ENCODE data around the gene CNOT6L.

CNOT6L gene

GRCh38 chr4:77712675-77713074, 106.5 kb downstream of the CNOT6L start:
- no peak for DNase-seq (ENCODE audit: low read depth)

- no peak for DNase-seq (ENCODE audit: low read depth)
Observed at GRCh38 chr4:77711469-77711868, 107.7 kb downstream of the CNOT6L start.

- DNase-seq (ENCODE audit: low read depth): no peak
Observed at GRCh38 chr4:77710684-77711083, 108.5 kb downstream of the CNOT6L start.

GRCh38 chr4:77710059-77710458, 109.1 kb downstream of the CNOT6L start:
- DNase-seq (ENCODE audit: low read depth): no peak

GRCh38 chr4:77706717-77707116, 112.5 kb downstream of the CNOT6L start:
- no peak for DNase-seq (ENCODE audit: low read depth)

GRCh38 chr4:77703666-77704065, 115.5 kb downstream of the CNOT6L start:
- no peak for DNase-seq (ENCODE audit: low read depth)

- DNase-seq (ENCODE audit: low read depth): no peak
Observed at GRCh38 chr4:77701121-77701520, 118.0 kb downstream of the CNOT6L start.

GRCh38 chr4:77699731-77700210, 119.4 kb downstream of the CNOT6L start:
- DNase-seq (ENCODE audit: low read depth): no peak

- DNase-seq (ENCODE audit: low read depth): no peak
Observed at GRCh38 chr4:77697860-77698590, 121.1 kb downstream of the CNOT6L start.

- DNase-seq (ENCODE audit: low read depth): no peak
Observed at GRCh38 chr4:77695774-77696173, 123.4 kb downstream of the CNOT6L start.

- DNase-seq (ENCODE audit: low read depth): no peak
Observed at GRCh38 chr4:77692847-77693432, 126.2 kb downstream of the CNOT6L start.

GRCh38 chr4:77681792-77682191, 137.4 kb downstream of the CNOT6L start:
- DNase-seq (ENCODE audit: low read depth): no peak

- no peak for DNase-seq (ENCODE audit: low read depth)
Observed at GRCh38 chr4:77676842-77677241, 142.3 kb downstream of the CNOT6L start.

GRCh38 chr4:77671051-77671450, 148.1 kb downstream of the CNOT6L start:
- DNase-seq (ENCODE audit: low read depth): no peak

- DNase-seq (ENCODE audit: low read depth): no peak
Observed at GRCh38 chr4:77669946-77670590, 149.1 kb downstream of the CNOT6L start.

- DNase-seq (ENCODE audit: low read depth): no peak
Observed at GRCh38 chr4:77665381-77666069, 153.6 kb downstream of the CNOT6L start.

Measured in stimulated activated CD8-positive, alpha-beta memory T cell treated with anti-CD3 and anti-CD28 coated beads, Interleukin-7, amount 100 ng/mL, for 24 hours (primary cell).